ENCODE measurements around the gene DCAF10. TPM values are rescaled to one million over a fixed set of nuclear protein-coding genes. Genes with fewer than 3 reads are reported as not detected.

DCAF10 gene
- total RNA-seq, 1 experiment from 2014 or later: 11.8 TPM

DNA sequence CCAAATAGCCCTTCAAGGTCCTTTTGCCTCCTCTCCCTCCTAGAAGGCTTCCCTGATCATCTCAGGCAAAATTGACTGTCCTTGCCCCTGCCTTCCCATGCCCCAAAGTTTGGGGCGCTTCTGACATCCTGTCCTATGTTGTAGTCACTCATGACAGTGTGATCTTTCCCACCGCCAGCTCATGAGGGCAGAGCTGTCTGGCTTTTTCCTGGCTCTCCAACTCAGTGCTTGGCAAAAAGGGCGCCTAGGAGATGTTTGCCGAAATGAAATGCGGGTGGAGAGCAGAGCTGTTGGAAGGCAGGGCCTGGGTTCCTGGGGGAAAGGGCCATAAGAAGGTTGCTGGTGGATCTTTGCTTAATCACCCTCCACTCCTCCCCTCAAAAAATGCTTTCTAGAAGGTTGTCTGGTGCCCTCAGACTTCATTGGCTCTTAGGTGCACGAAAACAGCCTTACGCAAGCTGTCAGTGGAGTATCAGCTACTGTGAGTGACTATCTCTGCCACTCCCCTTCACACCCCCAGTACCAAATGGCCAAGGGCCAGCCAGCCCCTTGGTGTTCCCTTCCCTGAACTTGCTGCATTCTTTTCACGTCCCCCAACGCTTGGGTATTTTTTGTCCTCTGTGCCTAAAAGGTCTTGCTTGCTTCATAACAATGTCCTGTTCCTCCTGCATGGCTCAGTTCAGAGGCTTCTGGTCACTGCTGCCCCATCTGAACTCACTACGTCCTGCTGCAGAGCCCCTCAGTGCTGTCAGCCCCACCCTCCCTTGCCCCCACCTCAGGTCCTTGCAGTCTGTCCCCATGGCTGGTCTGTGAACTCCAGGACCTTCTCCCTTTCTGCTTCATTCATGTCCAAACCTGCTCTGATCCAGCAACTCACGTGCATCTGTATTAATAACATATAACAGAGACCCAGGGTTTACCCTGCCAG, 106.0 kb downstream of the DCAF10 start:
- H3K9ac ChIP-seq (ENCODE audit: low read length): no peak overlapping the region
- no TSS peak for BruUV-seq (replicated peaks)
- ATAC-seq (no peak), DNase-seq (no peak)
- ChIA-PET POLR2A (ENCODE audit: unreplicated experiment) (no interaction called here), CTCF (no interaction called here)
- TF ChIP-seq EZH2 (IDR thresholded peaks at IDR 0.05; ENCODE audit: low read length, unreplicated experiment) (no peak), EZH2phosphoT487 (IDR thresholded peaks at IDR 0.05; ENCODE audit: borderline replicate concordance, low read length) (no peak)
- TF ChIP-seq, protein P1, sequence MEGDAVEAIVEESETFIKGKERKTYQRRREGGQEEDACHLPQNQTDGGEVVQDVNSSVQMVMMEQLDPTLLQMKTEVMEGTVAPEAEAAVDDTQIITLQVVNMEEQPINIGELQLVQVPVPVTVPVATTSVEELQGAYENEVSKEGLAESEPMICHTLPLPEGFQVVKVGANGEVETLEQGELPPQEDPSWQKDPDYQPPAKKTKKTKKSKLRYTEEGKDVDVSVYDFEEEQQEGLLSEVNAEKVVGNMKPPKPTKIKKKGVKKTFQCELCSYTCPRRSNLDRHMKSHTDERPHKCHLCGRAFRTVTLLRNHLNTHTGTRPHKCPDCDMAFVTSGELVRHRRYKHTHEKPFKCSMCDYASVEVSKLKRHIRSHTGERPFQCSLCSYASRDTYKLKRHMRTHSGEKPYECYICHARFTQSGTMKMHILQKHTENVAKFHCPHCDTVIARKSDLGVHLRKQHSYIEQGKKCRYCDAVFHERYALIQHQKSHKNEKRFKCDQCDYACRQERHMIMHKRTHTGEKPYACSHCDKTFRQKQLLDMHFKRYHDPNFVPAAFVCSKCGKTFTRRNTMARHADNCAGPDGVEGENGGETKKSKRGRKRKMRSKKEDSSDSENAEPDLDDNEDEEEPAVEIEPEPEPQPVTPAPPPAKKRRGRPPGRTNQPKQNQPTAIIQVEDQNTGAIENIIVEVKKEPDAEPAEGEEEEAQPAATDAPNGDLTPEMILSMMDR (conservative IDR thresholded peaks at IDR 0.05; ENCODE audit: low read depth, low read length): no peak
- peaks cover 21% of the 10 kb centered on the region for H3K79me2 ChIP-seq (ENCODE audit: low read length)
- H3K36me3 ChIP-seq (ENCODE audit: low read depth, low read length): no peaks in the 10 kb centered on the region
- H3K27me3 ChIP-seq (ENCODE audit: low read length): no peaks in the 10 kb centered on the region
- H3K4me2 ChIP-seq (ENCODE audit: low read length): no peak overlapping the region
- H4K20me1 ChIP-seq (ENCODE audit: low read length): peaks cover 11% of the 10 kb centered on the region; the same call in 1 of the 2 replicates
- no peak overlapping the region for H3K4me3 ChIP-seq (ENCODE audit: low read length)
- H2AFZ ChIP-seq (ENCODE audit: low read length): no peak overlapping the region
- H3K4me1 ChIP-seq (ENCODE audit: insufficient read depth, low read length): peaks cover 24% of the 10 kb centered on the region
- H3K27ac ChIP-seq (ENCODE audit: low read length): no peak overlapping the region
- intact Hi-C loops (cut with micrococcal nuclease): loop anchor here (10.0 kb wide), 1 partner anchor 422 kb away; the partner anchor contains the start of gene POLR1E
- no peaks in the 10 kb centered on the region for H3K9me3 ChIP-seq (ENCODE audit: low read length)
- H3K9me2 ChIP-seq (replicated peaks; ENCODE audit: low read length): no peaks in the 10 kb centered on the region
- H3F3A ChIP-seq (ENCODE audit: low read length, unreplicated experiment): no peaks in the 10 kb centered on the region

DNA sequence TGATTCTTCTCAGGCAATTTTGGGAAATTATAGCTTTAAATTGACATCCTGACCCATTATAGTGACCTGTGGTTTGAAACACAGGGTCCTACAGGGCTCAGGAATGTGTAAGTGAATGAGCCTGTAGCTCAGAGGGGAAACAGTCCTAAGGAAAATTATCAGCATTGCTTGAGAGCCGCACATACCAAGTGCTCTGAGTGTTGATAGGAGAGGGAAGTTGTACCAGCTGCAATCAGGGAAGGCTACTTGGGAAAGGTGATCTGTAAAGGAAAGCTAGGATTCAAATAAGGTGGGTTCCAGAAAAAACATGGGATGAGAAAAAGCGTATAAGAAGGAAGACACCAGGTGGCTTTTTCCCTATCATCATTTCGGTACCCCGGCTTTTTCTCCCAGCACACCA, 107.7 kb downstream of the DCAF10 start:
- H3K27me3 ChIP-seq (ENCODE audit: low read length): no peaks in the 10 kb centered on the region
- TF ChIP-seq, protein P1 (conservative IDR thresholded peaks at IDR 0.05; ENCODE audit: low read depth, low read length): no peak
- TF ChIP-seq EZH2 (IDR thresholded peaks at IDR 0.05; ENCODE audit: low read length, unreplicated experiment): no peak
- no peak for TF ChIP-seq EZH2phosphoT487 (IDR thresholded peaks at IDR 0.05; ENCODE audit: borderline replicate concordance, low read length)
- H3K4me2 ChIP-seq (ENCODE audit: low read length): no peak overlapping the region
- H3K27ac ChIP-seq (ENCODE audit: low read length): peak overlapping the region; percentile 62
- no peak for ATAC-seq
- H4K20me1 ChIP-seq (ENCODE audit: low read length): no peaks in the 10 kb centered on the region
- POLR2A ChIA-PET (ENCODE audit: unreplicated experiment): no interaction called here
- no peaks in the 10 kb centered on the region for H3K9me3 ChIP-seq (ENCODE audit: low read length)
- no peaks in the 10 kb centered on the region for H3K9me2 ChIP-seq (replicated peaks; ENCODE audit: low read length)
- intact Hi-C loops (cut with micrococcal nuclease): loop anchor here (2.0 to 10.0 kb wide), 2 partner anchors 423 to 455 kb away; partner anchors contain the start of gene POLR1E
- CTCF ChIA-PET: no interaction called here
- no peak overlapping the region for H2AFZ ChIP-seq (ENCODE audit: low read length)
- no TSS peak for BruUV-seq (replicated peaks)
- H3F3A ChIP-seq (ENCODE audit: low read length, unreplicated experiment): no peaks in the 10 kb centered on the region
- H3K4me3 ChIP-seq (ENCODE audit: low read length): no peak overlapping the region
- peak overlapping the region; percentile 29; the same call in 1 of the 2 replicates for H3K9ac ChIP-seq (ENCODE audit: low read length)
- no peaks in the 10 kb centered on the region for H3K36me3 ChIP-seq (ENCODE audit: low read depth, low read length)
- no peak for DNase-seq
- H3K4me1 ChIP-seq (ENCODE audit: insufficient read depth, low read length): peaks cover 14% of the 10 kb centered on the region
- H3K79me2 ChIP-seq (ENCODE audit: low read length): peaks cover 4% of the 10 kb centered on the region
